Effector memory CD8-positive, alpha-beta T cell (primary cell): Measurements from ENCODE around the gene PRKACA.
"Not testable (repeated sequence)": the region's sequence is repeated elsewhere in the genome, so short reads cannot be mapped to it uniquely, and the experiment has no call there.

ENCODE experiments used
- ATAC-seq: fragments of 150-1000 bp; cut with Tn5 transposase; replicated peaks from 2 replicates; pipeline ENCODE4 v1.10.0; 2021; ENCODE audit warnings: mild to moderate bottlenecking, moderate library complexity
- DNase-seq, 3 experiments: peaks; one replicate each; pipeline ENCODE4 v3.0.0; 2021
- H3K27ac Mint-ChIP-seq, 2 donors: one replicate each; pipeline ENCODE4 v1.8.0; 2022; ENCODE audit warnings: mild to moderate bottlenecking in 2 of 2, mixed read lengths in 2 of 2, moderate library complexity in 2 of 2
- H3K27me3 Mint-ChIP-seq, 2 donors: one replicate each; pipeline ENCODE4 v1.8.0; 2022; ENCODE audit warnings: mixed read lengths in 2 of 2
- H3K36me3 Mint-ChIP-seq: one replicate; pipeline ENCODE4 v1.8.0; 2022; ENCODE audit warnings: mild to moderate bottlenecking, moderate library complexity, mixed read lengths; ENCODE audit not compliant: insufficient read depth
- H3K4me1 Mint-ChIP-seq, 2 donors: one replicate each; pipeline ENCODE4 v1.8.0; 2022; ENCODE audit warnings: low read depth in 2 of 2, mixed read lengths in 2 of 2
- H3K4me3 Mint-ChIP-seq, 2 donors: one replicate each; pipeline ENCODE4 v1.8.0; 2022; ENCODE audit warnings: mild to moderate bottlenecking in 2 of 2, mixed read lengths in 2 of 2, moderate library complexity in 2 of 2
- H3K9me3 Mint-ChIP-seq, 2 donors: one replicate each; pipeline ENCODE4 v1.8.0; 2022; ENCODE audit warnings: mixed read lengths in 2 of 2

PRKACA gene

GRCh38 chr19:14058182-14059092 lies 59.1 kb downstream of the PRKACA start:
- DNase-seq: no peak
- Mint-ChIP-seq H3K4me1 (peaks cover 16 to 20% of the 10 kb centered on the region in 2 donors), H3K27me3 (peaks cover 25 to 45% of the 10 kb centered on the region in 2 donors), H3K36me3 (peaks cover 5% of the 10 kb centered on the region), H3K9me3 (no peaks in the 10 kb centered on the region), H3K27ac (no peak overlapping the region), H3K4me3 (peak overlapping the region; percentile 74 to 77)
- ATAC-seq: no peak

- peak overlapping the region; percentile 40 to 77 for H3K4me3 Mint-ChIP-seq
- DNase-seq: no peak
- H3K9me3 Mint-ChIP-seq: no peaks in the 10 kb centered on the region
- peaks cover 19% of the 10 kb centered on the region for H3K36me3 Mint-ChIP-seq
- H3K4me1 Mint-ChIP-seq: peaks cover 19 to 20% of the 10 kb centered on the region in 2 donors
- no peak for ATAC-seq
- H3K27ac Mint-ChIP-seq: no peak overlapping the region
- H3K27me3 Mint-ChIP-seq: peaks cover 25 to 42% of the 10 kb centered on the region in 2 donors
Measured at GRCh38 chr19:14056741-14057356, 60.7 kb downstream of the PRKACA start.

GRCh38 chr19:14056069-14056666 lies 61.4 kb downstream of the PRKACA start:
- H3K27me3 Mint-ChIP-seq: peaks cover 25 to 35% of the 10 kb centered on the region in 2 donors
- no peak for DNase-seq
- no peak overlapping the region for H3K4me3 Mint-ChIP-seq
- no peak for ATAC-seq
- peaks cover 26% of the 10 kb centered on the region for H3K36me3 Mint-ChIP-seq
- no peaks in the 10 kb centered on the region for H3K9me3 Mint-ChIP-seq
- H3K4me1 Mint-ChIP-seq: peaks cover 19 to 20% of the 10 kb centered on the region in 2 donors
- no peak overlapping the region for H3K27ac Mint-ChIP-seq

- H3K27me3 Mint-ChIP-seq: peaks cover 25 to 30% of the 10 kb centered on the region in 2 donors
- no peak for DNase-seq
- H3K9me3 Mint-ChIP-seq: no peaks in the 10 kb centered on the region
- no peak overlapping the region for H3K4me3 Mint-ChIP-seq
- H3K4me1 Mint-ChIP-seq: peaks cover 19 to 20% of the 10 kb centered on the region in 2 donors
- ATAC-seq: no peak
- peak overlapping the region in 1 of 2 donors; percentile 62 for H3K27ac Mint-ChIP-seq
- H3K36me3 Mint-ChIP-seq: peaks cover 34% of the 10 kb centered on the region
Measured at GRCh38 chr19:14055396-14055795, 62.2 kb downstream of the PRKACA start.

GRCh38 chr19:14054721-14055120 lies 62.8 kb downstream of the PRKACA start:
- no peak overlapping the region for H3K4me3 Mint-ChIP-seq
- peak overlapping the region in 1 of 2 donors; percentile 59 for H3K27ac Mint-ChIP-seq
- H3K4me1 Mint-ChIP-seq: peaks cover 18 to 20% of the 10 kb centered on the region in 2 donors
- peaks cover 40% of the 10 kb centered on the region for H3K36me3 Mint-ChIP-seq
- no peak for DNase-seq
- no peak for ATAC-seq
- peaks cover 22 to 24% of the 10 kb centered on the region in 2 donors for H3K27me3 Mint-ChIP-seq
- no peaks in the 10 kb centered on the region for H3K9me3 Mint-ChIP-seq

- Mint-ChIP-seq H3K27ac (peak overlapping the region in 1 of 2 donors; percentile 59), H3K4me3 (no peak overlapping the region), H3K36me3 (peaks cover 47% of the 10 kb centered on the region), H3K27me3 (peaks cover 16 to 18% of the 10 kb centered on the region in 2 donors), H3K4me1 (peaks cover 16 to 20% of the 10 kb centered on the region in 2 donors), H3K9me3 (no peaks in the 10 kb centered on the region)
- DNase-seq (no peak), ATAC-seq (no peak)
Measured at GRCh38 chr19:14054099-14054498, 63.5 kb downstream of the PRKACA start.

- no peak overlapping the region for H3K4me3 Mint-ChIP-seq
- peaks cover 50% of the 10 kb centered on the region for H3K36me3 Mint-ChIP-seq
- peaks cover 11 to 15% of the 10 kb centered on the region in 2 donors for H3K4me1 Mint-ChIP-seq
- ATAC-seq: no peak
- peaks cover 10 to 12% of the 10 kb centered on the region in 2 donors for H3K27me3 Mint-ChIP-seq
- H3K27ac Mint-ChIP-seq: peak overlapping the region in 1 of 2 donors; percentile 59
- H3K9me3 Mint-ChIP-seq: no peaks in the 10 kb centered on the region
- no peak for DNase-seq
Measured at GRCh38 chr19:14053500-14053899, 64.1 kb downstream of the PRKACA start.

- peaks cover 9 to 10% of the 10 kb centered on the region in 2 donors for H3K4me1 Mint-ChIP-seq
- H3K27ac Mint-ChIP-seq: peak overlapping the region in 1 of 2 donors; percentile 46
- no peak for ATAC-seq
- peaks cover 5 to 8% of the 10 kb centered on the region in 2 donors for H3K27me3 Mint-ChIP-seq
- peaks cover 54% of the 10 kb centered on the region for H3K36me3 Mint-ChIP-seq
- no peak for DNase-seq
- no peak overlapping the region for H3K4me3 Mint-ChIP-seq
- H3K9me3 Mint-ChIP-seq: no peaks in the 10 kb centered on the region
Measured at GRCh38 chr19:14053032-14053431, 64.5 kb downstream of the PRKACA start.

- Mint-ChIP-seq H3K27me3 (peaks cover 0 to 2% of the 10 kb centered on the region in 2 donors), H3K27ac (peak overlapping the region; percentile 16 to 46), H3K4me1 (peaks cover 5% of the 10 kb centered on the region in 2 donors), H3K4me3 (no peak overlapping the region), H3K36me3 (peaks cover 60% of the 10 kb centered on the region), H3K9me3 (no peaks in the 10 kb centered on the region)
- ATAC-seq (no peak), DNase-seq (no peak)
Measured at GRCh38 chr19:14052470-14052869, 65.1 kb downstream of the PRKACA start.

GRCh38 chr19:14051980-14052379 lies 65.6 kb downstream of the PRKACA start:
- H3K27me3 Mint-ChIP-seq: no peaks in the 10 kb centered on the region
- H3K9me3 Mint-ChIP-seq: no peaks in the 10 kb centered on the region
- H3K4me1 Mint-ChIP-seq: peaks cover 5% of the 10 kb centered on the region in 2 donors
- ATAC-seq (no peak), DNase-seq (no peak)
- H3K4me3 Mint-ChIP-seq: no peak overlapping the region
- peak overlapping the region; percentile 16 to 75 for H3K27ac Mint-ChIP-seq
- peaks cover 65% of the 10 kb centered on the region for H3K36me3 Mint-ChIP-seq

GRCh38 chr19:14050961-14051360 lies 66.6 kb downstream of the PRKACA start:
- not testable (repeated sequence) for DNase-seq, H3K4me3 Mint-ChIP-seq, H3K9me3 Mint-ChIP-seq, H3K27me3 Mint-ChIP-seq, H3K4me1 Mint-ChIP-seq, ATAC-seq
- Mint-ChIP-seq H3K27ac (peak overlapping the region in 1 of 2 donors; percentile 84), H3K36me3 (peaks cover 75% of the 10 kb centered on the region)

- ATAC-seq: no peak
- Mint-ChIP-seq H3K4me1 (peaks cover 7 to 8% of the 10 kb centered on the region in 2 donors), H3K36me3 (peaks cover 80% of the 10 kb centered on the region), H3K9me3 (no peaks in the 10 kb centered on the region), H3K4me3 (no peak overlapping the region), H3K27me3 (no peaks in the 10 kb centered on the region), H3K27ac (peak overlapping the region in 1 of 2 donors; percentile 84)
- no peak for DNase-seq
Measured at GRCh38 chr19:14050512-14050911, 67.0 kb downstream of the PRKACA start.

- H3K4me3 Mint-ChIP-seq: no peak overlapping the region
- peaks cover 98% of the 10 kb centered on the region for H3K36me3 Mint-ChIP-seq
- H3K27me3 Mint-ChIP-seq: no peaks in the 10 kb centered on the region
- DNase-seq (peak; percentile 74 to 83 (median 78)), ATAC-seq (peak; percentile 93)
- peaks cover 3 to 7% of the 10 kb centered on the region in 2 donors for H3K4me1 Mint-ChIP-seq
- H3K9me3 Mint-ChIP-seq: no peaks in the 10 kb centered on the region
- H3K27ac Mint-ChIP-seq: peak overlapping the region; percentile 35 to 71
Measured at GRCh38 chr19:14048443-14049153, 69.0 kb downstream of the PRKACA start.
